Measurements from ENCODE around the gene OSGEP.
A peak's percentile ranks its signal among the peaks of the same experiment; 100 is the strongest.

The OSGEP gene

DNA sequence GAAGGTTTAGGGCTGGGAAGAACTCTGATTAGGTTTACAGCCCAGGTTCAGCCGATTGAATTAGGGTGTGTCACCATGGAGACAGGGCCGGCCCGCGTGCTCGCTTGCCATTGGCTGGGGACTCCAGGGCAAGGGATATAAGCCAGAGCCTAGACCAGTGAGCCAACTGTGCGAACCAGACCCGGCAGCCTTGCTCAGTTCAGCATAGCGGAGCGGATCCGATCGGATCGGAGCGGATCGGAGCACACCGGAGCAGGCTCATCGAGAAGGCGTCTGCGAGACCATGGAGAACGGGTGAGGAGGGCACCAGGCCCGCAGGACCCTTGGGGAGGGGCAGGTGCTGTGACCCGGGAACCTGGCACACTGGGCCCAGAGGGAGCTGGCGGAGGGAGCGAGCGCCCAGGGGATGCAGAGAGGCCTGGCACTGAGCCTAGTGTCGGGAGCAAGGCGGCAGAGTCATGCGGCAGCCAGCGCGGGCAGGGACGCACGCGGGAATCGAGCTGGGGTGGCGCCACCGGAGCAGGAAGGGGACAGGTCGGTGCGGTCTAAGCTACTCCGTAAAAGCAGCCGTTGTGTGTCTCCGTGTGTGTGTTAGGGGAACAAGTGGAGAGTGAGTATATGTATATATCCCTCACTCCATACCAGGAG, 14.8 kb upstream of the OSGEP start, which contains the start of gene PNP (continued):
- no peak for TF ChIP-seq ZNF510 (tag by site-specific recombination; IDR thresholded peaks at IDR 0.05; ENCODE audit: insufficient replicate concordance)
- peak; percentile 46; the same call in 1 of the 2 replicates for TF ChIP-seq GLIS2 (tag by site-specific recombination; IDR thresholded peaks at IDR 0.05)
- TF ChIP-seq TCF7L2 (IDR thresholded peaks at IDR 0.05; ENCODE audit: borderline replicate concordance, low read depth, low read length) = no peak
- TF ChIP-seq OVOL3 (tag by site-specific recombination; IDR thresholded peaks at IDR 0.05) = peak; percentile 48; the same call in 1 of the 2 replicates
- peak; percentile 51; the same call in 1 of the 2 replicates for TF ChIP-seq ZNF146 (tag by site-specific recombination; IDR thresholded peaks at IDR 0.05)
- peak; percentile 92 for TF ChIP-seq ZXDB (tag by site-specific recombination; IDR thresholded peaks at IDR 0.05)
- 0 out of 2 replicates have a peak, but pooled peaks have one; percentile 4 for TF ChIP-seq GFI1B (tag by site-specific recombination; IDR thresholded peaks at IDR 0.05)
- no peak; the same call in 1 of the 2 replicates for TF ChIP-seq ZBTB7A (tag by site-specific recombination; IDR thresholded peaks at IDR 0.05; ENCODE audit: low read depth)
- TF ChIP-seq ZNF23 (tag by site-specific recombination; IDR thresholded peaks at IDR 0.05; ENCODE audit: borderline replicate concordance) = no peak
- peak; percentile 67; the same call in 1 of the 2 replicates for TF ChIP-seq ZNF792 (tag by site-specific recombination; IDR thresholded peaks at IDR 0.05)
- TF ChIP-seq ZNF248 (tag by site-specific recombination; IDR thresholded peaks at IDR 0.05) = no peak
- TF ChIP-seq ZNF433 (tag by site-specific recombination; IDR thresholded peaks at IDR 0.05; ENCODE audit: low read depth) = no peak
- TF ChIP-seq ZNF670 (tag by site-specific recombination; IDR thresholded peaks at IDR 0.05; ENCODE audit: low read depth) = no peak
- no peak for TF ChIP-seq ZBTB21 (tag by site-specific recombination; IDR thresholded peaks at IDR 0.05)
- TF ChIP-seq ZFP69B (tag by site-specific recombination; IDR thresholded peaks at IDR 0.05) = peak; percentile 86
- TF ChIP-seq ZNF157 (tag by site-specific recombination; IDR thresholded peaks at IDR 0.05) = no peak
- TF ChIP-seq SP2 (tag by site-specific recombination; IDR thresholded peaks at IDR 0.05) = peak; percentile 54
- TF ChIP-seq, protein P1, sequence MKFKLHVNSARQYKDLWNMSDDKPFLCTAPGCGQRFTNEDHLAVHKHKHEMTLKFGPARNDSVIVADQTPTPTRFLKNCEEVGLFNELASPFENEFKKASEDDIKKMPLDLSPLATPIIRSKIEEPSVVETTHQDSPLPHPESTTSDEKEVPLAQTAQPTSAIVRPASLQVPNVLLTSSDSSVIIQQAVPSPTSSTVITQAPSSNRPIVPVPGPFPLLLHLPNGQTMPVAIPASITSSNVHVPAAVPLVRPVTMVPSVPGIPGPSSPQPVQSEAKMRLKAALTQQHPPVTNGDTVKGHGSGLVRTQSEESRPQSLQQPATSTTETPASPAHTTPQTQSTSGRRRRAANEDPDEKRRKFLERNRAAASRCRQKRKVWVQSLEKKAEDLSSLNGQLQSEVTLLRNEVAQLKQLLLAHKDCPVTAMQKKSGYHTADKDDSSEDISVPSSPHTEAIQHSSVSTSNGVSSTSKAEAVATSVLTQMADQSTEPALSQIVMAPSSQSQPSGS (tag by site-specific recombination; IDR thresholded peaks at IDR 0.05; ENCODE audit: low read depth) = no peak
- TF ChIP-seq FEZF1 (tag by site-specific recombination; IDR thresholded peaks at IDR 0.05) = no peak
- TF ChIP-seq ZNF701 (tag by site-specific recombination; IDR thresholded peaks at IDR 0.05) = no peak
- TF ChIP-seq ZNF501 (tag by site-specific recombination; IDR thresholded peaks at IDR 0.05) = peak; percentile 97
- no peak for TF ChIP-seq ZSCAN16 (tag by site-specific recombination; IDR thresholded peaks at IDR 0.05)
- TF ChIP-seq KLF8 (tag by site-specific recombination; IDR thresholded peaks at IDR 0.05) = peak; percentile 85
- no peak for TF ChIP-seq ZNF514 (tag by site-specific recombination; IDR thresholded peaks at IDR 0.05)
- no peak for TF ChIP-seq ZNF175 (tag by site-specific recombination; IDR thresholded peaks at IDR 0.05)
- TF ChIP-seq ZEB2 (tag by site-specific recombination; IDR thresholded peaks at IDR 0.05) = peak; percentile 79
- no peak for TF ChIP-seq ZNF184 (tag by site-specific recombination; IDR thresholded peaks at IDR 0.05)
- TF ChIP-seq OSR2 (tag by site-specific recombination; IDR thresholded peaks at IDR 0.05) = no peak
- peak; percentile 73; the same call in 1 of the 2 replicates for TF ChIP-seq REPIN1 (tag by site-specific recombination; IDR thresholded peaks at IDR 0.05; ENCODE audit: low read depth)
- no peak for TF ChIP-seq ZNF223 (tag by site-specific recombination; IDR thresholded peaks at IDR 0.05)
- no peak for TF ChIP-seq ZNF621 (tag by site-specific recombination; IDR thresholded peaks at IDR 0.05)
- TF ChIP-seq ZNF398 (tag by site-specific recombination; IDR thresholded peaks at IDR 0.05) = peak; percentile 65
- peak; percentile 83; the same call in 1 of the 2 replicates for TF ChIP-seq KLF16 (tag by site-specific recombination; IDR thresholded peaks at IDR 0.05)
- no peak for TF ChIP-seq ZNF112 (tag by site-specific recombination; IDR thresholded peaks at IDR 0.05)
- TF ChIP-seq ZBTB10 (tag by site-specific recombination; IDR thresholded peaks at IDR 0.05) = peak; percentile 49; the same call in 1 of the 2 replicates
- TF ChIP-seq, protein P2, sequence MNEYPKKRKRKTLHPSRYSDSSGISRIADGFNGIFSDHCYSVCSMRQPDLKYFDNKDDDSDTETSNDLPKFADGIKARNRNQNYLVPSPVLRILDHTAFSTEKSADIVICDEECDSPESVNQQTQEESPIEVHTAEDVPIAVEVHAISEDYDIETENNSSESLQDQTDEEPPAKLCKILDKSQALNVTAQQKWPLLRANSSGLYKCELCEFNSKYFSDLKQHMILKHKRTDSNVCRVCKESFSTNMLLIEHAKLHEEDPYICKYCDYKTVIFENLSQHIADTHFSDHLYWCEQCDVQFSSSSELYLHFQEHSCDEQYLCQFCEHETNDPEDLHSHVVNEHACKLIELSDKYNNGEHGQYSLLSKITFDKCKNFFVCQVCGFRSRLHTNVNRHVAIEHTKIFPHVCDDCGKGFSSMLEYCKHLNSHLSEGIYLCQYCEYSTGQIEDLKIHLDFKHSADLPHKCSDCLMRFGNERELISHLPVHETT (tag by site-specific recombination; IDR thresholded peaks at IDR 0.05) = peak; percentile 89
